PC-3 (cell line): ENCODE results near the gene MPV17. TPM values are rescaled to one million over a fixed set of nuclear protein-coding genes. Genes with fewer than 3 reads are reported as not detected.

ENCODE experiments used
- ATAC-seq: fragments of 200-7000 bp; cut with Tn5 transposase; 2 replicates; pipeline ENCODE4 v1.9.1; 2020; ENCODE audit warnings: mild to moderate bottlenecking, moderate library complexity
- BruUV-seq: library from RNA; stranded (reverse); fragments of 400-500 nt; replicated peaks from 2 replicates; lab custom pipeline; 2021; lab: Mats Ljungman, UMichigan
- CTCF ChIA-PET: fragments of 300-600 bp; sonication (Branson Sonifier 250); formaldehyde crosslinking; loops from one replicate; lab custom pipeline; 2022; ENCODE audit warnings: antibody characterized with exemption; lab: Charles Lee
- POLR2A ChIA-PET: fragments of 300-600 bp; sonication (Branson Sonifier 250); formaldehyde crosslinking; loops from one replicate; lab custom pipeline; 2022; ENCODE audit warnings: antibody characterized with exemption; ENCODE audit not compliant: unreplicated experiment; lab: Charles Lee
- DNase-seq: peaks from one replicate; pipeline ENCODE4 v3.0.0-alpha.2; 2015
- H2AFZ ChIP-seq: fragments of 300-600 bp; sonication (generic); 2 replicates; pipeline ENCODE4 v1.6.0; 2016; ENCODE audit warnings: antibody characterized with exemption, low read length
- H3F3A ChIP-seq: fragments of 300-600 bp; sonication (generic); one replicate; pipeline ENCODE4 v1.6.0; 2017; ENCODE audit warnings: antibody characterized with exemption, low read length, control low read depth, mild to moderate bottlenecking; ENCODE audit not compliant: unreplicated experiment
- H3K27ac ChIP-seq: fragments of 300-600 bp; sonication (generic); 2 replicates; pipeline ENCODE4 v1.5.1; 2016; ENCODE audit warnings: mild to moderate bottlenecking, low read length
- H3K27me3 ChIP-seq: fragments of 300-600 bp; sonication (generic); 2 replicates; pipeline ENCODE4 v1.6.1; 2016; ENCODE audit warnings: low read length, mixed read lengths
- H3K36me3 ChIP-seq: fragments of 300-600 bp; sonication (generic); 2 replicates; pipeline ENCODE4 v1.6.1; 2016; ENCODE audit warnings: low read depth, mixed run types, low read length, mixed read lengths
- H3K4me1 ChIP-seq: fragments of 300-600 bp; sonication (generic); 2 replicates; pipeline ENCODE4 v1.5.1; 2016; ENCODE audit warnings: low read length; ENCODE audit not compliant: insufficient read depth
- H3K4me2 ChIP-seq: fragments of 300-600 bp; sonication (generic); 2 replicates; pipeline ENCODE4 v1.6.0; 2016; ENCODE audit warnings: low read length
- H3K4me3 ChIP-seq: fragments of 300-600 bp; sonication (generic); 2 replicates; pipeline ENCODE4 v1.5.1; 2016; ENCODE audit warnings: mild to moderate bottlenecking, low read length, mixed read lengths
- H3K79me2 ChIP-seq: fragments of 300-600 bp; sonication (generic); 2 replicates; pipeline ENCODE4 v1.6.1; 2017; ENCODE audit warnings: low read length, mixed read lengths
- H3K9ac ChIP-seq: fragments of 300-600 bp; sonication (generic); 2 replicates; pipeline ENCODE4 v1.6.0; 2016; ENCODE audit warnings: mild to moderate bottlenecking, low read length
- H3K9me2 ChIP-seq: fragments of 300-600 bp; sonication (generic); replicated peaks from 2 replicates; pipeline ENCODE4 v1.6.1; 2016; ENCODE audit warnings: mixed run types, low read length, mixed read lengths
- H3K9me3 ChIP-seq: fragments of 300-600 bp; sonication (generic); 2 replicates; pipeline ENCODE4 v1.6.1; 2016; ENCODE audit warnings: low read length, mixed read lengths
- H4K20me1 ChIP-seq: fragments of 300-600 bp; sonication (generic); 2 replicates; pipeline ENCODE4 v1.6.1; 2016; ENCODE audit warnings: low read length, mixed read lengths
- EZH2 ChIP-seq: fragments of 300-600 bp; sonication (generic); IDR thresholded peaks from one replicate; pipeline ENCODE4 v1.6.1; 2017; ENCODE audit warnings: antibody characterized with exemption, mild to moderate bottlenecking, low read length; ENCODE audit not compliant: unreplicated experiment
- EZH2phosphoT487 ChIP-seq: fragments of 300-600 bp; sonication (generic); IDR thresholded peaks from 2 replicates; pipeline ENCODE4 v1.6.1; 2018; ENCODE audit warnings: mild to moderate bottlenecking, antibody characterized with exemption, low read length, borderline replicate concordance
- intact Hi-C: fragments of 100-400 bp; cut with micrococcal nuclease; formaldehyde crosslinking; loops from 2 replicates; pipeline ENCODE4 v1.9.0; 2023
- total RNA-seq: library from RNA; depleted of rRNA; stranded (reverse); fragments of >200 nt; gene quantifications from 2 replicates; pipeline ENCODE4 v1.2.3, GENCODE V29; 2014
- TF ChIP-seq, protein P1 (sequence below): fragments of 300-600 bp; sonication (generic); conservative IDR thresholded peaks from 2 replicates; pipeline ENCODE4 v1.5.1; 2017; ENCODE audit warnings: antibody characterized with exemption, low read depth, mild to moderate bottlenecking, low read length

The MPV17 gene
- total RNA-seq, 1 experiment from 2014 or later, result 59.2 TPM

DNA sequence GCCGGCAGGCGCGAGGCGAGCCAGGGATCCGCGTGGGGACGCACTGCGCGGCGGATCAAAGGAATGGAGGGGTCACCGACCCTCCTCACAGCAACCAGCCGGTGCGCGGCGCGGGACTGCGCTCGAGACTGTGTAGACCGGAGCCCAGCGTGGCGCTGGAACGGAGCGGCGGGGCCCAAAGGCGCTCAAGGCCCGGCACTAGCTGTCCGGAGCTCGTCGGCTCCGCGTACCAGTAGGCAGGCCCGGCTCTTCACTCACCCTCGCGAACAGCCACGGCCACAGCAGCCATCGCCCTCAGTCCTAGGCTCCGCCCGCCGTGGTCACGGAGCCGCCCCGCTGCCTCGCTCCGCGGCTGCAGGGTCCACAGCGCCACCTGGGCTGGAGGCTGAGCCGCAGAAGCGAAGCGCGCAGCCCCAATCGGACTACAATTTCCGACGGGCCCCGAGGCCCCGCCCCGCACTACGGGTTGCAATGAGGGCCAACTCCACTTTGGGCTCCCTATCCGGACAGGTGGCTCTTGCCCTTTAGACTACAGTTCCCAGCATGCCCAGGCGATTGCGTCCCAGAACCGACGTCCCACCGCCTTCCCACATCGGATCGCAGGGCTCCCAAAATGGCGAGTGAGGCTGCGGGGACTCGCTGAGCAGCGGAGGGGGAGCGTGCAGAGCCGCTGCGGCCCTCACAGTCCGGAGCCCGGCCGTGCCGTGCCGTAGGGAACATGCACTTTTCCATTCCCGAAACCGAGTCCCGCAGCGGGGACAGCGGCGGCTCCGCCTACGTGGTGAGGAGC, 47.3 kb upstream of the MPV17 start, which contains the start of the genes EIF2B4 and SNX17:
Gene EIF2B4, minus strand, starts transcription at position 313 of the 790 bp plus-strand sequence. Its CDS starts 24 bp downstream, at position 289.
Gene SNX17, plus strand, starts transcription at position 591 of the 790 bp plus-strand sequence. Its CDS starts 128 bp downstream, at position 719.
- peak within 1 kb of the TSS; percentile 98 for H3K4me2 ChIP-seq
- H4K20me1 ChIP-seq, result no peaks in the 10 kb centered on the region
- peak within 1 kb of the TSS; percentile 76 for H3K4me3 ChIP-seq
- peaks cover 35% of the 10 kb centered on the region for H3K4me1 ChIP-seq
- no peaks in the 10 kb centered on the region for H3K9me2 ChIP-seq
- H3K9me3 ChIP-seq, result no peaks in the 10 kb centered on the region
- no TSS peak for BruUV-seq
- H3F3A ChIP-seq, result no peaks in the 10 kb centered on the region
- intact Hi-C loops, result loop anchor here (1.0 kb wide), 3 partner anchors 14 to 299 kb away; partner anchors contain the start of genes GTF3C2 and OST4
- DNase-seq, result peak; percentile 99
- ChIA-PET CTCF (no interaction called here), POLR2A (interaction anchor here (0.6 to 1.0 kb wide), 2 partner anchors 39 to 49 kb away, joined by 3 to 5 read pairs; partner anchors contain the start of gene PPM1G)
- peak; percentile 92 for ATAC-seq
- peaks cover 27% of the 10 kb centered on the region for H3K36me3 ChIP-seq
- H3K9ac ChIP-seq, result peak within 1 kb of the TSS; percentile 93
- no peaks in the 10 kb centered on the region for H3K27me3 ChIP-seq
- TF ChIP-seq EZH2 (no peak), EZH2phosphoT487 (no peak)
- TF ChIP-seq, protein P1, sequence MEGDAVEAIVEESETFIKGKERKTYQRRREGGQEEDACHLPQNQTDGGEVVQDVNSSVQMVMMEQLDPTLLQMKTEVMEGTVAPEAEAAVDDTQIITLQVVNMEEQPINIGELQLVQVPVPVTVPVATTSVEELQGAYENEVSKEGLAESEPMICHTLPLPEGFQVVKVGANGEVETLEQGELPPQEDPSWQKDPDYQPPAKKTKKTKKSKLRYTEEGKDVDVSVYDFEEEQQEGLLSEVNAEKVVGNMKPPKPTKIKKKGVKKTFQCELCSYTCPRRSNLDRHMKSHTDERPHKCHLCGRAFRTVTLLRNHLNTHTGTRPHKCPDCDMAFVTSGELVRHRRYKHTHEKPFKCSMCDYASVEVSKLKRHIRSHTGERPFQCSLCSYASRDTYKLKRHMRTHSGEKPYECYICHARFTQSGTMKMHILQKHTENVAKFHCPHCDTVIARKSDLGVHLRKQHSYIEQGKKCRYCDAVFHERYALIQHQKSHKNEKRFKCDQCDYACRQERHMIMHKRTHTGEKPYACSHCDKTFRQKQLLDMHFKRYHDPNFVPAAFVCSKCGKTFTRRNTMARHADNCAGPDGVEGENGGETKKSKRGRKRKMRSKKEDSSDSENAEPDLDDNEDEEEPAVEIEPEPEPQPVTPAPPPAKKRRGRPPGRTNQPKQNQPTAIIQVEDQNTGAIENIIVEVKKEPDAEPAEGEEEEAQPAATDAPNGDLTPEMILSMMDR, result peak; percentile 81
- H2AFZ ChIP-seq, result peak within 1 kb of the TSS; percentile 90
- H3K27ac ChIP-seq, result peak within 1 kb of the TSS; percentile 51
- peaks cover 48% of the 10 kb centered on the region for H3K79me2 ChIP-seq

DNA sequence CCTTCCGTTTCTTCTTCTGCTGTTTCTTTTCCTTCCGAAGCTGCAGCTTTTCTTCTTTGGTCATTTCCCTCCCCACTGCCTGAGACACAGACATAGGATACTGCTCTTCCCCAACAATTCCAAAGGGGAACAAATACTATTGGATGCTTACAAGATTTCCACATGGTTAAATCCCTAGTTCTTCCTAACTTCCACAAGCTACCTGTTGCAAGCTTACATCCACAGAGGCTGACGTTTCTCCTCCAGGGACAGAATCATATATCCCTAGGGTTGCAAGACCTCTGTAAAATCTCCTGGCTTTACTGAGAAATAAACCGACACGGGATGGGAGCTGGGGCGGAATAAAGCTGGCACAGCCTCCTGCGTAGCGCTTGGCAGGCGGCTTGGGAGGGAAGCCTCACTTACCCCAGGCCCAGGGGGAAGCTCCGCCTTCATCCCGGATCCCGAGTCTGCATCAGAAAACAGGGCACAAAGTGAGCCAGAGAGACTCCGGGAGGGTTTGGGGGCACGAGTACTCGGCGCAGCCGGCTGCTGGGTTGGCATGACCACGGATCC, 46.7 kb upstream of the MPV17 start:
- Histone ChIP-seq H3K4me1 (peaks cover 35% of the 10 kb centered on the region), H3K9me2 (no peaks in the 10 kb centered on the region), H3K4me3 (peak overlapping the region; percentile 76), H3K9me3 (no peaks in the 10 kb centered on the region), H2AFZ (peak overlapping the region; percentile 90), H3K79me2 (peaks cover 48% of the 10 kb centered on the region), H4K20me1 (no peaks in the 10 kb centered on the region), H3K27ac (peak overlapping the region; percentile 50), H3F3A (no peaks in the 10 kb centered on the region), H3K27me3 (no peaks in the 10 kb centered on the region), H3K9ac (peak overlapping the region; percentile 88), H3K4me2 (peak overlapping the region; percentile 83), H3K36me3 (peaks cover 27% of the 10 kb centered on the region)
- TSS peak; percentile 51 for BruUV-seq
- peak; percentile 43 for ATAC-seq
- CTCF ChIA-PET, result interaction anchor here (0.5 kb wide), 1 partner anchor 12 kb away, joined by 3 read pairs; no protein-coding TSS in a partner anchor
- POLR2A ChIA-PET, result interaction anchor here (0.6 to 1.0 kb wide), 2 partner anchors 40 to 48 kb away, joined by 3 to 5 read pairs; partner anchors contain the start of gene PPM1G
- intact Hi-C loops, result loop anchor here (1.0 kb wide), 3 partner anchors 13 to 298 kb away; partner anchors contain the start of genes GTF3C2 and OST4
- TF ChIP-seq, protein P1, result no peak
- TF ChIP-seq EZH2, result no peak
- TF ChIP-seq EZH2phosphoT487, result no peak
- peak; percentile 54 for DNase-seq
